T-helper 1 cell treated with Interleukin-12 subunit alpha and Interleukin-12 subunit beta and Interleukin-4 antibody, amounts not matched to agents 30 μg/mL and 1 μg/mL, for 36 hours (primary cell): ENCODE results near the gene CENPQ.

Experiments used
- H3K27ac Mint-ChIP-seq: one replicate; pipeline ENCODE4 v1.8.0; 2021; ENCODE audit warnings: mild to moderate bottlenecking, mixed read lengths
- H3K27me3 Mint-ChIP-seq: one replicate; pipeline ENCODE4 v1.8.0; 2021; ENCODE audit warnings: low read depth, mixed read lengths
- H3K36me3 Mint-ChIP-seq: one replicate; pipeline ENCODE4 v1.8.0; 2021; ENCODE audit warnings: low read depth, mixed read lengths
- H3K4me1 Mint-ChIP-seq: one replicate; pipeline ENCODE4 v1.8.0; 2021; ENCODE audit warnings: low read depth, mixed read lengths
- H3K4me3 Mint-ChIP-seq: one replicate; pipeline ENCODE4 v1.8.0; 2021; ENCODE audit warnings: mild to moderate bottlenecking, moderate library complexity, mixed read lengths
- H3K9me3 Mint-ChIP-seq: one replicate; pipeline ENCODE4 v1.8.0; 2021; ENCODE audit warnings: mixed read lengths

The CENPQ gene

GRCh38 chr6:49541210-49541724 is 78.1 kb downstream of the CENPQ start:
- Mint-ChIP-seq H3K9me3 (no peaks in the 10 kb centered on the region), H3K27ac (no peak overlapping the region), H3K4me3 (no peak overlapping the region), H3K4me1 (no peaks in the 10 kb centered on the region), H3K27me3 (peaks cover 4% of the 10 kb centered on the region), H3K36me3 (no peaks in the 10 kb centered on the region)

- Mint-ChIP-seq H3K27ac (no peak overlapping the region), H3K27me3 (peaks cover 11% of the 10 kb centered on the region), H3K9me3 (no peaks in the 10 kb centered on the region), H3K36me3 (no peaks in the 10 kb centered on the region), H3K4me3 (no peak overlapping the region), H3K4me1 (no peaks in the 10 kb centered on the region)
These were observed 78.8 kb downstream of the CENPQ start for GRCh38 chr6:49541936-49542335.
